Astrocyte (in vitro differentiated cells and primary cell): ENCODE results near the gene RAET1L.

ENCODE experiments used
- CTCF ChIP-seq: IDR thresholded peaks from 2 replicates; pipeline ENCODE4 v1.5.1; 2011; ENCODE audit warnings: low read depth, mild to moderate bottlenecking, inconsistent platforms, low read length, moderate library complexity; ENCODE audit not compliant: insufficient read depth
- EZH2 ChIP-seq: IDR thresholded peaks from 2 replicates; pipeline ENCODE4 v1.6.1; 2012; ENCODE audit warnings: mild to moderate bottlenecking, low read length, inconsistent platforms; ENCODE audit not compliant: insufficient read depth

DNA sequence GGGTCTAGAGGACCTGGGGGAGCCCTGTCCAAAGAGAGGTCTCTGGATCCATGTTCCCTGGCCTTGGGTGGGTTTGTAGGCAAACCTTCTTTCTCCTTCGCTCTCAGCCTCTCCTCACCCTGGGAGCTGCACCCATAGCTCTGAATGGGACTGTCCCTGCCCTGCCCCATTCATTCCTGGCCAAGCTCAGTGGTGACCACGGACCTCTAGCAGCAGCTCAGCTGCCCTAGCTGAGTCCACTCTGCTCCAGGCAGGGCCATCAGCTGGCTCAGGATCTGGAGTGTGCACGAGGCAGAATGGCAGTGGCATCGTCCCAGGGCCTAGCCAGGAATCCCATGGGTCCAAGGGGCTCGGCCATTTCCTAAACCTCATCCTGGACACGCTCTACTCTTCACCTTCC is 38.3 kb upstream of the RAET1L start:
- TF ChIP-seq CTCF: no peak
- TF ChIP-seq EZH2: no peak
